Fibroblast of villous mesenchyme (primary cell): Measurements from ENCODE around the gene TMIGD2. TPM values are rescaled to one million over a fixed set of nuclear protein-coding genes. Genes with fewer than 3 reads are reported as not detected.

Experiments
- DNase-seq: peaks from one replicate; pipeline ENCODE4 v3.0.0-alpha.2; 2010; ENCODE audit warnings: low read depth
- H3K4me3 ChIP-seq: 2 replicates; pipeline ENCODE4 v1.5.1; 2011; ENCODE audit warnings: low read depth, mild to moderate bottlenecking, low read length
- total RNA-seq: library from RNA; depleted of rRNA; stranded (reverse); fragments of >200 nt; gene quantifications from 2 replicates; pipeline ENCODE4 v1.2.3, GENCODE V29; 2012
- TF ChIP-seq, protein P1 (sequence below): IDR thresholded peaks from 2 replicates; pipeline ENCODE4 v1.5.1; 2012; ENCODE audit warnings: low read depth, mild to moderate bottlenecking, low read length; ENCODE audit not compliant: insufficient read depth

The TMIGD2 gene
- total RNA-seq, 1 donor, result not detected

DNA sequence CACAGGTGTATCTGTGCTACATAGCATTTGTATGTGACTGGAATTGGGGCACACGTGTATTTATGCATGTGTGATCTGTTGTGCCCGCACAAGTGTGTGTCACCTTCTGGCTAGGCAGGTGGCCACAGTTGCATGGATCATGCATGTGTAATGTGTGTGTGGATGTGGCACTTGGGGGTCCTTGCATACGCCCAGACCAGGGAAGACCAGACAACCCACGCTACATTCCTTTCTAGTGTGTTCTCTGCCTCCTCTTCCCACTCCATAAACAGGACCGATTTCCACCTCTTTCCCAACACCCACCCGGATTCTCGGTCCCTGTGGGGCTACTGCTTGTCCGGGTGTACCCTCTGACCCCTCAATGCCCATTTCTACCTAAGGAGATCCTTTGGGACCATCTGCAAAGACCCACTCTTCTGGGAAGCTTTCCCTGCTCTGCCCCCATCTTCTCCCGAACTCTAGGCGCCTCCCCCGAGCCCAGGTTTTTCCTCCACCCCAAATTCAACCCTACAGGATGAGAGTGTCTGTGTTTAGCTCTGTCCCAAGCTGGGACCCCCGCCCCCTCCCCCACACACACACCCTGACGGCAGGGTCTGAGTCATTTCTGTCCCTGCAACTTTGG is 24.1 kb upstream of the TMIGD2 start:
- TF ChIP-seq, protein P1, sequence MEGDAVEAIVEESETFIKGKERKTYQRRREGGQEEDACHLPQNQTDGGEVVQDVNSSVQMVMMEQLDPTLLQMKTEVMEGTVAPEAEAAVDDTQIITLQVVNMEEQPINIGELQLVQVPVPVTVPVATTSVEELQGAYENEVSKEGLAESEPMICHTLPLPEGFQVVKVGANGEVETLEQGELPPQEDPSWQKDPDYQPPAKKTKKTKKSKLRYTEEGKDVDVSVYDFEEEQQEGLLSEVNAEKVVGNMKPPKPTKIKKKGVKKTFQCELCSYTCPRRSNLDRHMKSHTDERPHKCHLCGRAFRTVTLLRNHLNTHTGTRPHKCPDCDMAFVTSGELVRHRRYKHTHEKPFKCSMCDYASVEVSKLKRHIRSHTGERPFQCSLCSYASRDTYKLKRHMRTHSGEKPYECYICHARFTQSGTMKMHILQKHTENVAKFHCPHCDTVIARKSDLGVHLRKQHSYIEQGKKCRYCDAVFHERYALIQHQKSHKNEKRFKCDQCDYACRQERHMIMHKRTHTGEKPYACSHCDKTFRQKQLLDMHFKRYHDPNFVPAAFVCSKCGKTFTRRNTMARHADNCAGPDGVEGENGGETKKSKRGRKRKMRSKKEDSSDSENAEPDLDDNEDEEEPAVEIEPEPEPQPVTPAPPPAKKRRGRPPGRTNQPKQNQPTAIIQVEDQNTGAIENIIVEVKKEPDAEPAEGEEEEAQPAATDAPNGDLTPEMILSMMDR, result no peak
- no peak overlapping the region for H3K4me3 ChIP-seq
- DNase-seq, result no peak

DNA sequence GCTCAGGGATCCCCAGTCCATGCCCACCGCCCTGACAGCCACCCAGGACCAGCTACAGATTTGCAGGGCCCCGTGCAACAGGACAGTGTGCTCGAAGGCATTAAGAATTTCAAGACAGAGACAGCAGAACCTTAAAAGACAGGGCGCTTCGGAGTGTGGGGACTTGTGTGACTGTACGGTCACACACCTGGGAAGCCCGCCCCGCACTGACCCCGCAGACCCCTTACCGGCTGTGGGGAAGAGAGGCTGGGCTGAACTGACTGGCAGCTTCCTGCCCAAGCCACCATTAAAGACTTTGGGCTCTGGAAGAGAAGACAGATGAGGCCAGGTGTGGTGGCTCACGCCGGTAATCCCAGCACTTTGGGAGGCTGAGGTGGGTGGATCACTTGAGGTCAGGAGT is 22.0 kb upstream of the TMIGD2 start:
- no peak overlapping the region for H3K4me3 ChIP-seq
- DNase-seq, result no peak
- TF ChIP-seq, protein P1, result no peak

DNA sequence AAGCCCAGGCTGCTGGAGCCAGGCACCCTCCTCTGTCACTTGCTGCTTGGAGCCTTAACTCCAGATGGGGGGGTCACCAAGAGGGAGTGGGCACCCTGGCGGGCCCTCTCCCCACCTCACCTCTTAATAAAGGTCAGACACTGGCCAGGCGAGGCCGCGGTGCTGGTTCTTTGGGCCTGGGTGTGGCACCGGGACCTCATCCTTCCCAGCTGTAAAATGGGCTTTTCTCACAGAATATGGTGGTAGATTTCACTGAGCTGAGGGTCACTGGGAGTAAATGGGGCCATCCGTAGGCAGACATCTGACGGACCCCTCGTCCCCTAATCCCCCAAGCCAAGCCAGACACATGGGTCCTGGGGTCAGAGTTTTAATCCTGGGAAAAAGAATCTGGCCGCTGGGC is 21.5 kb upstream of the TMIGD2 start:
- no peak for DNase-seq
- TF ChIP-seq, protein P1, result no peak
- no peak overlapping the region for H3K4me3 ChIP-seq

DNA sequence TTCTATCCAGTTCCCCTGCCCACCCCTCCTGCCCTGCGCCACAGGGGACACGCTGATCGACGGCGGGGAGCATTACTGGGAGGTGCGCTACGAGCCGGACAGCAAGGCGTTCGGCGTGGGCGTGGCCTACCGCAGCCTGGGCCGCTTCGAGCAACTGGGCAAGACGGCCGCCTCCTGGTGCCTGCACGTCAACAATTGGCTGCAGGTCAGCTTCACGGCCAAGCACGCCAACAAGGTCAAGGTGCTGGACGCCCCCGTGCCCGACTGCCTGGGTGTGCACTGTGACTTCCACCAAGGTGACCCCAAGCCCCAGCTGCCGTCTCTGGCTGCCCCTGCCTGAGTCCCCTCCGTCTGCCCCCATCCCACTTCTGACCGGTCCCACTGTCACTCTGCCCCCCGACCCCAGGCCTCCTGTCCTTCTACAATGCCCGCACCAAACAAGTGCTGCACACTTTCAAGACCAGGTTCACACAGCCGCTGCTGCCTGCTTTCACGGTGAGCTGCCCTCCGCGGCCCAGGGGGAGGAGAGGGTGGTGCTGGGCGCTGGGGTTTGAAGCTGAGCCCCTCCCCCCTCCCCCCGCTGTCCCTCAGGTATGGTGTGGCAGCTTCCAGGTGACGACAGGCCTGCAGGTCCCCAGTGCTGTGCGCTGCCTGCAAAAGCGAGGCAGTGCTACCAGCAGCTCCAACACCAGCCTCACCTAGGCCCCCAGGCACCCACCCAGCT is 20.9 kb upstream of the TMIGD2 start:
- TF ChIP-seq, protein P1, result no peak
- H3K4me3 ChIP-seq, result no peak overlapping the region
- DNase-seq, result no peak

DNA sequence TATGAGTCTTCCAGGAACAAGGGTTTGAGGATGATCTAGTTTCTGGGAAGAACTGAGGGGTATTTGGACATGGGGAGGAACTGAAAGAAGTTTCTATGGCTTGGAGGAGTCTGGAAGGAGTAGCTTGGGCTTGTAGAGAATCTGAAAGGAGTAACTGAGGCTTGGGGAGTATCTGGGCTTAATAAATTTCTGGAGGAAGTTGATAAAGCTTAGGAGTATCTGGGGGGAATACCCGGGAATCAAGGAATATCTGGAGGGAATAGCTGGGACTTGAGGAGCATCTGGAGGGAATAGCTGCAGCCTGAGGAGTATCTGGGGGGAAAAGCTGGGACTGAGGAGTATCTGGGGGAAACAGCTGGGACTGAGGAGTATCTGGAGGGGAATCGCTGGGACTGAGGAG is 18.2 kb upstream of the TMIGD2 start:
- no peak for DNase-seq
- no peak overlapping the region for H3K4me3 ChIP-seq
- TF ChIP-seq, protein P1, result no peak

DNA sequence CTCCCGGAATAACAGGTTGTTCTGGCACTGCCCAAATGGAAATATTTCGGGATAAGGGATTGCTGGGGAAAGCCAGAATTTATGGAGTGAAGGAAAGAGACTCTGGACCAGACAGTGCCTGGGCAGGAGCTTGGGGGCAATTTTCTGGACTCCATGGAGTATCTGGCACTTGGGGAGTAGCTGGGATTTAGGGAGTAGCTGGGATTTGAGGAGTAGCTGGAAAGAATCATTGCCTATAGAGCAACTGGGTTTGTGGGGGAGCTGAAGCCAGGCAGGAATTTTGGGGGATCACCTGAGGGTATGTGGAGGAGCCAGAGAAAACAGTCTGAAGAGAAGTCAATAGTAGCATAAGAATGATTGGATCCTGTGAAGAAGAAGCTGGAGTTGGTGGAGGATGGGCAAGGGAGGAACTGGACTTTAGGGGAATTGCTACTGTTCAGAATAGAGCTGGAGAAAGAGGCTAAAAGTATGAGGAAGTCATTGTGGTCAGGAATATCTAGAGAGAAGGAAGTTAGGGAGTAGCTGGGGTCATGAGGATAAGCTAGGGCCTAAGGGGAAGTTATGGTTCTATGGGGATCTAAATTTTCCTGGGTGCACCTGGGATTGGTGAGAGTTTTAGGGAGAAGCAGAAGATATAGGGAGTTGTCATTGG is 17.0 kb upstream of the TMIGD2 start:
- no peak for DNase-seq
- no peak overlapping the region for H3K4me3 ChIP-seq
- TF ChIP-seq, protein P1, result no peak
